Measurements from ENCODE around the gene SMAD2.
A peak's percentile ranks its signal among the peaks of the same experiment; 100 is the strongest.

Gene SMAD2

GRCh38 chr18:47871288-47871687, 59.2 kb downstream of the SMAD2 start:
- Mint-ChIP-seq H3K4me3 (no peak overlapping the region), H3K27ac (no peak overlapping the region), H3K9me3 (no peaks in the 10 kb centered on the region), H3K36me3 (peaks cover 18% of the 10 kb centered on the region), H3K4me1 (peaks cover 8% of the 10 kb centered on the region), H3K27me3 (no peaks in the 10 kb centered on the region)
- DNase-seq (ENCODE audit: low spot score in 2 of 2) (no peak), ATAC-seq (ENCODE audit: low read depth) (no peak)

DNA sequence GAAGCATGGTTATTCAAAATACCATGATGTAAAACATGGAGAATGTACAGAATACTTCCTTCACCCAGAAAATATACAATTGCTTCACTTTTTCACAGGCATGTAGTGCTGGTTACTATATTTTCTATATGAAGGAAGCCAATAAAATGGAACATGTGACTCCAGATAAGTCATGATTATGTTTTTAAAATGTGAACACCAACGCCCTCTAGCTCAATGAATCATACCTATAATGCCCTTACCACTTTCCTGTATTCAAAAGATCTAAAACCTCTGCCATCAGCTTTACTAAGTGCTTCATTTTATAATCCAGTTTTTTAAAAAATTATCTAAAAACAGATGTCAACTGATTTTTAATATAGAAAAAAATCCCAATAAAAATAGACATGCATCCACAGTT, 59.9 kb downstream of the SMAD2 start:
- peaks cover 18% of the 10 kb centered on the region for H3K36me3 Mint-ChIP-seq
- no peak overlapping the region for H3K4me3 Mint-ChIP-seq
- DNase-seq (ENCODE audit: low spot score in 2 of 2) (no peak), ATAC-seq (ENCODE audit: low read depth) (no peak)
- no peaks in the 10 kb centered on the region for H3K9me3 Mint-ChIP-seq
- H3K27ac Mint-ChIP-seq: peak overlapping the region; percentile 17
- no peaks in the 10 kb centered on the region for H3K27me3 Mint-ChIP-seq
- peaks cover 8% of the 10 kb centered on the region for H3K4me1 Mint-ChIP-seq

- peaks cover 22% of the 10 kb centered on the region for H3K36me3 Mint-ChIP-seq
- no peak overlapping the region for H3K4me3 Mint-ChIP-seq
- H3K4me1 Mint-ChIP-seq: peaks cover 6% of the 10 kb centered on the region
- H3K9me3 Mint-ChIP-seq: no peaks in the 10 kb centered on the region
- DNase-seq (ENCODE audit: low spot score in 2 of 2): no peak
- no peak for ATAC-seq (ENCODE audit: low read depth)
- no peak overlapping the region for H3K27ac Mint-ChIP-seq
- H3K27me3 Mint-ChIP-seq: no peaks in the 10 kb centered on the region
These were observed 61.7 kb downstream of the SMAD2 start for GRCh38 chr18:47868744-47869143.

DNA sequence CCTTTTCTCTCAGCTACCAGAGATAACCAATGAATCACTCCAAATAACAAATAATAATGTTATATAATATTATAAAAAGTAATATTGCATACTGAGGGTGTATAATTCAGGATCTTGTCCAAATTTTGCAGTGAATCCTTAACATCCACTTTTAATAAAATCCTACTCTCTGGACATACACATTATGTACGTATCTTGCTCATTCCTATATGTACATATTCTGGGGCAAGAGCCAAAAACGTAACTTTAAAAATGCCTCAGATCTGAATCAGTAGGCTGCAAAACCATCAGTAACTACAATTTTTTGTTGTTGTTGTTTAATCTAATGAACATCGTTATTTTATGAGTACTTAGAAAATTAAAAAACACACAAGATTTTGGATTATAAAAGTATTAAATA, 65.3 kb downstream of the SMAD2 start:
- no peak overlapping the region for H3K27ac Mint-ChIP-seq
- ATAC-seq (ENCODE audit: low read depth): no peak
- H3K4me3 Mint-ChIP-seq: no peak overlapping the region
- H3K4me1 Mint-ChIP-seq: peaks cover 2% of the 10 kb centered on the region
- DNase-seq (ENCODE audit: low spot score in 2 of 2): no peak
- H3K36me3 Mint-ChIP-seq: peaks cover 42% of the 10 kb centered on the region
- peaks cover 2% of the 10 kb centered on the region for H3K9me3 Mint-ChIP-seq
- H3K27me3 Mint-ChIP-seq: no peaks in the 10 kb centered on the region

DNA sequence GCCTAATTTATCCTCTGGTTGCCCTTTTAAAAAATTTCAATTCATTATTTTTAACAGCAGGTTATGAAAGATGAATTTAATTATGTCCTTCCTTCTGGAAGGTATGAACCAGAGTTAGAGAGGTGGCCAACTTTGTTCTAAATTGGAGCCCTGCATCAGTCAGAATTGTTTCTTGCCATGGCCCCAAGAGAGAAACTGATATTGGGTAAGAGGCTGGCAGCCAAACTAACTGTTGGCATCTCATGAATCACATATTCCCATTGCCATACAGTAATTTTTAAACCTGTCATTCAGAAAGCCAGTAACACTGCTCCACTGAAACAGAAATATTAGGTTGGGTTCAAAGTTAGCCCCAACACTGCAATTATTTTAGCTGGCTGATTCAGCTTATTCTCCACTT, 67.4 kb downstream of the SMAD2 start:
- Mint-ChIP-seq H3K9me3 (peaks cover 5% of the 10 kb centered on the region), H3K4me1 (no peaks in the 10 kb centered on the region), H3K27ac (no peak overlapping the region), H3K27me3 (no peaks in the 10 kb centered on the region), H3K36me3 (peaks cover 45% of the 10 kb centered on the region), H3K4me3 (no peak overlapping the region)
- ATAC-seq (ENCODE audit: low read depth): no peak
- no peak for DNase-seq (ENCODE audit: low spot score in 2 of 2)

DNA sequence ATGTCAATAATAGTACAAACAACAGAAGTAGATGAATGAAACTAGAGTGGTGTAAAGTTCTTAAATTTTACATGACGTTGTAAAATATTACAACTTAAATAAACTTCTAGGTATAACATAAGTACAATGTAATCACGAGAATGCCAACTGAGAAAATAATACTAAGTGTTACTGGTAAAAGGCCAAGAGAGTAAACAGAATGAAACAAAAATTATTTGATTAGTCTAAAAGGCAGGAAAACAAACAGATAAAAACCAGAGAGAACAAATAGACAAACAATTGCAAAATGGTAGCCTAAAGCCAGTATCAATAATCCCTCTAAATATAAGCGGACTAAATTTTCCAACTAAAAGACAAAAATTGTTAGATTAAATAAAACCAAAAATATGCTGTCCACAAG, 71.9 kb downstream of the SMAD2 start:
- DNase-seq (ENCODE audit: low spot score in 2 of 2): no peak
- peaks cover 11% of the 10 kb centered on the region for H3K9me3 Mint-ChIP-seq
- peaks cover 48% of the 10 kb centered on the region for H3K36me3 Mint-ChIP-seq
- ATAC-seq (ENCODE audit: low read depth): no peak
- no peak overlapping the region for H3K27ac Mint-ChIP-seq
- H3K4me3 Mint-ChIP-seq: no peak overlapping the region
- no peaks in the 10 kb centered on the region for H3K4me1 Mint-ChIP-seq
- no peaks in the 10 kb centered on the region for H3K27me3 Mint-ChIP-seq

- Mint-ChIP-seq H3K27ac (no peak overlapping the region), H3K4me1 (no peaks in the 10 kb centered on the region), H3K9me3 (no peaks in the 10 kb centered on the region), H3K36me3 (peaks cover 18% of the 10 kb centered on the region), H3K4me3 (no peak overlapping the region), H3K27me3 (no peaks in the 10 kb centered on the region)
- DNase-seq (ENCODE audit: low spot score in 2 of 2) (no peak), ATAC-seq (ENCODE audit: low read depth) (no peak)
These were observed 82.8 kb downstream of the SMAD2 start for GRCh38 chr18:47847635-47848034.

GRCh38 chr18:47846431-47846830, 84.0 kb downstream of the SMAD2 start:
- Mint-ChIP-seq H3K4me1 (no peaks in the 10 kb centered on the region), H3K4me3 (no peak overlapping the region), H3K27ac (no peak overlapping the region), H3K36me3 (peaks cover 23% of the 10 kb centered on the region), H3K9me3 (no peaks in the 10 kb centered on the region), H3K27me3 (no peaks in the 10 kb centered on the region)
- ATAC-seq (ENCODE audit: low read depth) (no peak), DNase-seq (ENCODE audit: low spot score in 2 of 2) (no peak)

DNA sequence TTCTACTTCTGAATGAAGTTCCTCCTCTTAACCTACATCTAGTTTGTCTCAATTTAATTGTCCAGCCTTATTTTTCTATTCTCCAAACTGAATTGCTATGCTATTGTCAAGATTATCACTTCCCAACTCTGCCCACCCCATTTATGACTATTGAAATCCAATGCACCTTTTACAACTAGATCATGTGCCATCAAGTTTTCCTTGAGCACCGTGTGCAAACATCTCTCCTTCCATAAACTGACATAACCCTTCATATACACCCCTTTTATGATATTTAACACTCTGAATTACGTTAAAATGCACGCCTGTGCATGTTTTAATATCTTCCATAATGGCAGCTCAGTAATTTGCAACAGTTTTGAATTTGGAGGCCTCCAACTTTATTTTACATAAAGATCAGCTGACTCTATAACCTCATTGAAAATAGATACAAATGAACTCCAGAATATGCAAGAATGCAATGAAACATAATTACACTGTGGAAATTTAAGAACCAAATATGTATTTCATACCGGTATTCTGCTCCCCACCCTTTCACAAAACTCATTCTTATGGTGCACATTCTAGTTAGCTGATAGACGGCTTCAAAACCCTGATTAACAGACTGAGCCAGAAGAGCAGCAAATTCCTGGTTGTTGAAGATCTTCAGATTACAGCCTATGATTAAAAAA, 85.5 kb downstream of the SMAD2 start:
- H3K4me1 Mint-ChIP-seq: no peaks in the 10 kb centered on the region
- peaks cover 28% of the 10 kb centered on the region for H3K36me3 Mint-ChIP-seq
- no peak for ATAC-seq (ENCODE audit: low read depth)
- H3K9me3 Mint-ChIP-seq: no peaks in the 10 kb centered on the region
- no peak overlapping the region for H3K4me3 Mint-ChIP-seq
- no peak overlapping the region for H3K27ac Mint-ChIP-seq
- H3K27me3 Mint-ChIP-seq: no peaks in the 10 kb centered on the region
- no peak for DNase-seq (ENCODE audit: low spot score in 2 of 2)

GRCh38 chr18:47842836-47843235, 87.6 kb downstream of the SMAD2 start:
- Mint-ChIP-seq H3K27me3 (no peaks in the 10 kb centered on the region), H3K27ac (peak overlapping the region; percentile 14), H3K36me3 (peaks cover 34% of the 10 kb centered on the region), H3K4me3 (no peak overlapping the region), H3K9me3 (no peaks in the 10 kb centered on the region), H3K4me1 (no peaks in the 10 kb centered on the region)
- ATAC-seq (ENCODE audit: low read depth): no peak
- no peak for DNase-seq (ENCODE audit: low spot score in 2 of 2)

DNA sequence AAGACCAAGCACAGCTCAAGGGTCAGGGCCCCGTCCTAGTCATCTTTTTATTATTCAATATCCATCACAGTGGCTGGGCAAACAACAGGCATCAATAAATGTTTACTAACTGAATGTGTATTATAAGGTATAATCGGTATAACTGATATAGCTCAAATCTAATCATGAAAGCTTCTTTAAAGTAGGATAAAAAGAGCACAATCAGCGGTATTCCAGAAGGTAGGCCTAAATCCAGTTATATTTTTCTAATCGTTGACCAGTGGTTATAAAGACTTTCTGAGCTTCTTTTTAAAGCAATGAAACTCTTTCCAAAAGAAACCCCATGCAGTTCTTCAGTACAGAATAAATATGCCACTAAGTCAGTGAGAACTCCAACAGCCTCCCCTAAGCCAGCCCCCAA, 92.1 kb downstream of the SMAD2 start:
- Mint-ChIP-seq H3K4me3 (no peak overlapping the region), H3K27me3 (no peaks in the 10 kb centered on the region), H3K36me3 (peaks cover 32% of the 10 kb centered on the region), H3K9me3 (no peaks in the 10 kb centered on the region), H3K4me1 (no peaks in the 10 kb centered on the region), H3K27ac (no peak overlapping the region)
- ATAC-seq (ENCODE audit: low read depth) (no peak), DNase-seq (ENCODE audit: low spot score in 2 of 2) (no peak)

GRCh38 chr18:47832348-47832747, 98.1 kb downstream of the SMAD2 start:
- peaks cover 13% of the 10 kb centered on the region for H3K36me3 Mint-ChIP-seq
- no peak for DNase-seq (ENCODE audit: low spot score in 2 of 2)
- H3K9me3 Mint-ChIP-seq: peaks cover 1% of the 10 kb centered on the region
- H3K27ac Mint-ChIP-seq: peak overlapping the region; percentile 62
- ATAC-seq (ENCODE audit: low read depth): no peak
- H3K27me3 Mint-ChIP-seq: no peaks in the 10 kb centered on the region
- no peak overlapping the region for H3K4me3 Mint-ChIP-seq
- peaks cover 2% of the 10 kb centered on the region for H3K4me1 Mint-ChIP-seq

- H3K27me3 Mint-ChIP-seq: no peaks in the 10 kb centered on the region
These were observed 99.1 kb downstream of the SMAD2 start for GRCh38 chr18:47831351-47831750.

GRCh38 chr18:47830772-47831171, 99.7 kb downstream of the SMAD2 start:
- no peaks in the 10 kb centered on the region for H3K27me3 Mint-ChIP-seq
- ATAC-seq (ENCODE audit: low read depth): no peak
- H3K4me3 Mint-ChIP-seq: no peak overlapping the region
- peak overlapping the region; percentile 28 for H3K27ac Mint-ChIP-seq
- peaks cover 1% of the 10 kb centered on the region for H3K9me3 Mint-ChIP-seq
- peaks cover 14% of the 10 kb centered on the region for H3K36me3 Mint-ChIP-seq
- peaks cover 3% of the 10 kb centered on the region for H3K4me1 Mint-ChIP-seq
- DNase-seq (ENCODE audit: low spot score in 2 of 2): no peak

More at GRCh38 chr18:47831351-47831750, 99.1 kb downstream of the SMAD2 start:
- Mint-ChIP-seq H3K27ac (no peak overlapping the region), H3K36me3 (peaks cover 14% of the 10 kb centered on the region), H3K4me3 (no peak overlapping the region), H3K9me3 (peaks cover 1% of the 10 kb centered on the region), H3K4me1 (peaks cover 3% of the 10 kb centered on the region)
- ATAC-seq (ENCODE audit: low read depth) (no peak), DNase-seq (ENCODE audit: low spot score in 2 of 2) (no peak)

DNA sequence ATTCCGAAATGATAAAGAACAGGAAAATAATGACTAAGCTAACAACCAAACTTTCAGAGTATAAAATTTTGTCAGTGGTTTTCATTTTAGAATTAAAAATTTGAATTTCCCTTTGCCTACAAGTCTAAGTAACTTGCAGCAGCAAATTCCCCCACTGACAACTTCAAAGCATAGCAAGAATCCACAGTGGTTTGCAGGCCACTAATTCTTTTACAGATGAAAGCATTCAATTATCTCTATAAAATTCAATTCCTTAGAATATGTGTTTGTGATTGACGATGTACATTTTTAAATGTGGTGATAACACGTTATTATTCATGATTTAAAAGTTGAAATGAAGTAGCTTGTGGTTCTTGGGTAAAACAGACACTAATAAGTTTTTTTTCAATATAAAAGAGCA, 100.6 kb downstream of the SMAD2 start:
- peaks cover 3% of the 10 kb centered on the region for H3K4me1 Mint-ChIP-seq
- no peak overlapping the region for H3K4me3 Mint-ChIP-seq
- ATAC-seq (ENCODE audit: low read depth) (no peak), DNase-seq (ENCODE audit: low spot score in 2 of 2) (no peak)
- peaks cover 1% of the 10 kb centered on the region for H3K9me3 Mint-ChIP-seq
- H3K36me3 Mint-ChIP-seq: peaks cover 16% of the 10 kb centered on the region
- H3K27ac Mint-ChIP-seq: no peak overlapping the region
- no peaks in the 10 kb centered on the region for H3K27me3 Mint-ChIP-seq

Data from memory B cell (primary cell).